IPS-20b (cell line): Measurements from ENCODE around the gene SLC6A11.

Experiments used
- H3K27ac ChIP-seq: one replicate; pipeline ENCODE4 v1.5.1; 2013; ENCODE audit warnings: low read length
- H3K27me3 ChIP-seq: 2 replicates; pipeline ENCODE4 v1.6.1; 2013; ENCODE audit warnings: mild to moderate bottlenecking, low read length, inconsistent platforms; ENCODE audit not compliant: insufficient read depth
- H3K36me3 ChIP-seq: 2 replicates; pipeline ENCODE4 v1.6.1; 2013; ENCODE audit warnings: low read depth, mild to moderate bottlenecking, inconsistent platforms, low read length, moderate library complexity; ENCODE audit not compliant: insufficient read depth
- H3K4me1 ChIP-seq: 2 replicates; pipeline ENCODE4 v1.6.1; 2013; ENCODE audit warnings: mild to moderate bottlenecking, control low read depth, inconsistent platforms, low read length, moderate library complexity; ENCODE audit not compliant: insufficient read depth
- H3K4me3 ChIP-seq: 2 replicates; pipeline ENCODE4 v1.5.1; 2013; ENCODE audit warnings: mild to moderate bottlenecking, low read length, inconsistent platforms
- H3K9ac ChIP-seq: 2 replicates; pipeline ENCODE4 v1.6.1; 2013; ENCODE audit warnings: low read depth, mild to moderate bottlenecking, inconsistent platforms, low read length, moderate library complexity
- H3K9me3 ChIP-seq: 2 replicates; pipeline ENCODE4 v1.6.1; 2013; ENCODE audit warnings: mild to moderate bottlenecking, low read depth, low read length, inconsistent platforms; ENCODE audit not compliant: insufficient read depth

SLC6A11 gene

GRCh38 chr3:10927551-10927950 is 111.5 kb downstream of the SLC6A11 start:
- no peaks in the 10 kb centered on the region for H3K36me3 ChIP-seq
- H3K4me3 ChIP-seq: no peak overlapping the region
- no peaks in the 10 kb centered on the region for H3K4me1 ChIP-seq
- no peak overlapping the region for H3K9ac ChIP-seq
- H3K27me3 ChIP-seq: no peaks in the 10 kb centered on the region
- no peak overlapping the region for H3K27ac ChIP-seq
- H3K9me3 ChIP-seq: no peaks in the 10 kb centered on the region

GRCh38 chr3:10928407-10928960 is 112.5 kb downstream of the SLC6A11 start:
- Histone ChIP-seq H3K9ac (no peak overlapping the region), H3K4me1 (no peaks in the 10 kb centered on the region), H3K36me3 (no peaks in the 10 kb centered on the region), H3K27me3 (no peaks in the 10 kb centered on the region), H3K27ac (no peak overlapping the region), H3K9me3 (no peaks in the 10 kb centered on the region), H3K4me3 (no peak overlapping the region)

GRCh38 chr3:10928961-10929471 is 113.0 kb downstream of the SLC6A11 start:
- Histone ChIP-seq H3K27ac (no peak overlapping the region), H3K9me3 (no peaks in the 10 kb centered on the region), H3K36me3 (no peaks in the 10 kb centered on the region), H3K4me1 (no peaks in the 10 kb centered on the region), H3K4me3 (no peak overlapping the region), H3K9ac (no peak overlapping the region), H3K27me3 (no peaks in the 10 kb centered on the region)

GRCh38 chr3:10929978-10930665 is 114.1 kb downstream of the SLC6A11 start:
- Histone ChIP-seq H3K27ac (no peak overlapping the region), H3K9me3 (no peaks in the 10 kb centered on the region), H3K36me3 (no peaks in the 10 kb centered on the region), H3K4me3 (no peak overlapping the region), H3K4me1 (no peaks in the 10 kb centered on the region), H3K9ac (no peak overlapping the region), H3K27me3 (no peaks in the 10 kb centered on the region)

GRCh38 chr3:10930666-10931040 is 114.6 kb downstream of the SLC6A11 start:
- H3K27me3 ChIP-seq: no peaks in the 10 kb centered on the region

GRCh38 chr3:10932596-10932995 is 116.6 kb downstream of the SLC6A11 start:
- no peak overlapping the region for H3K27ac ChIP-seq
- H3K9ac ChIP-seq: no peak overlapping the region
- no peak overlapping the region for H3K4me3 ChIP-seq
- no peaks in the 10 kb centered on the region for H3K27me3 ChIP-seq
- no peaks in the 10 kb centered on the region for H3K4me1 ChIP-seq
- H3K9me3 ChIP-seq: no peaks in the 10 kb centered on the region
- no peaks in the 10 kb centered on the region for H3K36me3 ChIP-seq

More at GRCh38 chr3:10930666-10931040, 114.6 kb downstream of the SLC6A11 start:
- Histone ChIP-seq H3K27ac (no peak overlapping the region), H3K9me3 (no peaks in the 10 kb centered on the region), H3K4me1 (no peaks in the 10 kb centered on the region), H3K4me3 (no peak overlapping the region), H3K36me3 (no peaks in the 10 kb centered on the region), H3K9ac (no peak overlapping the region)

- Histone ChIP-seq H3K36me3 (no peaks in the 10 kb centered on the region), H3K27ac (no peak overlapping the region), H3K9ac (no peak overlapping the region), H3K27me3 (no peaks in the 10 kb centered on the region), H3K9me3 (no peaks in the 10 kb centered on the region), H3K4me1 (no peaks in the 10 kb centered on the region), H3K4me3 (no peak overlapping the region)
Measured at GRCh38 chr3:10933021-10933420, 117.0 kb downstream of the SLC6A11 start.

GRCh38 chr3:10933470-10933804 is 117.4 kb downstream of the SLC6A11 start:
- no peak overlapping the region for H3K9ac ChIP-seq
- no peak overlapping the region for H3K4me3 ChIP-seq
- H3K4me1 ChIP-seq: no peaks in the 10 kb centered on the region
- no peak overlapping the region for H3K27ac ChIP-seq
- H3K27me3 ChIP-seq: no peaks in the 10 kb centered on the region
- no peaks in the 10 kb centered on the region for H3K36me3 ChIP-seq
- no peaks in the 10 kb centered on the region for H3K9me3 ChIP-seq

GRCh38 chr3:10933805-10934481 is 117.9 kb downstream of the SLC6A11 start:
- no peaks in the 10 kb centered on the region for H3K36me3 ChIP-seq
- H3K4me3 ChIP-seq: no peak overlapping the region
- no peak overlapping the region for H3K27ac ChIP-seq
- H3K27me3 ChIP-seq: no peaks in the 10 kb centered on the region
- H3K9ac ChIP-seq: no peak overlapping the region
- no peaks in the 10 kb centered on the region for H3K4me1 ChIP-seq
- H3K9me3 ChIP-seq: no peaks in the 10 kb centered on the region

- no peaks in the 10 kb centered on the region for H3K9me3 ChIP-seq
- H3K9ac ChIP-seq: no peak overlapping the region
- H3K4me3 ChIP-seq: no peak overlapping the region
- no peak overlapping the region for H3K27ac ChIP-seq
- H3K4me1 ChIP-seq: no peaks in the 10 kb centered on the region
- H3K27me3 ChIP-seq: no peaks in the 10 kb centered on the region
- H3K36me3 ChIP-seq: no peaks in the 10 kb centered on the region
Measured at GRCh38 chr3:10935028-10935427, 119.0 kb downstream of the SLC6A11 start.

GRCh38 chr3:10935846-10936631 is 120.0 kb downstream of the SLC6A11 start:
- Histone ChIP-seq H3K36me3 (no peaks in the 10 kb centered on the region), H3K9ac (no peak overlapping the region), H3K4me3 (no peak overlapping the region), H3K27ac (no peak overlapping the region), H3K4me1 (no peaks in the 10 kb centered on the region), H3K27me3 (no peaks in the 10 kb centered on the region), H3K9me3 (no peaks in the 10 kb centered on the region)
